Inflammatory macrophage (primary cell): ENCODE results near the gene TAOK2.
"Not testable (repeated sequence)": the region's sequence is repeated elsewhere in the genome, so short reads cannot be mapped to it uniquely, and the experiment has no call there.

Experiments used
- DNase-seq, 2 donors: peaks; one replicate each; pipeline ENCODE4 v3.0.0-alpha.2; 2020 to 2022

The TAOK2 gene

GRCh38 chr16:30004811-30005242, 31.2 kb downstream of the TAOK2 start:
- DNase-seq = no peak

DNA sequence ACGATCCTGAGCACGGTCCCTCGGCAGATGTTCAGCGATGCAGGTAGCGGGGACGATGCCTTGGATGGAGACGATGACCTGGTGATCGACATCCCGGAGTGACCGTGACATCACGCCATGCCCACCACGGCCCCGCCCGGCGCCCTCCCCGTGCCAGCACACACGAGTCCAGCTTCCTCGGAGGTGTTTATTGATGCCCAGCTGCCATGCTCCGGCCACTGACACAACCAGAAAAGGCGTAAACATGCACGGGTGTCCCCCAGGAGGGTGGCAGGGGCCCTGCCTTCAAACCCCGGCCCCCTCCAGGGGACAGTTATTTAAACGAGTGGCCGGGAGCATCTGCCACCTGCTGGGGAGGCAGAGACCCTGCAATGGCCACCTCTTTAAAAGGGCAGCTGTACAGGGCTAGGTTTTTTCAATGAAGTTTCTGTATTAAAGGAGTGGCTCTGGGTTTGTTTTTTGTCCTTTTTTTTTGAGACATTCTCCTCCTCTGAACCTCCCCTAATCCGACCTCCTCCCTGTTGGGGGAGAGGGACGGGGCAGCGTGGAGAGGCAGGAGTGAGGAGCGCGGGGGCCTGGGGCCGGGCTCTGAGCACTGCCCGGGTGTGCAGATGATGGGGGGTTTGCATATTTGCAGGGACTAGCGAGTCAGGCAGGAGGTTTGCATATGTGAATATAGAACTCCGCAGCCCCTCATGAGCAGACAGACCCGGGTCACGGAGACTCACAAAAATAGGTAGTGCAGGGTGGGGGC, 31.9 kb downstream of the TAOK2 start:
- DNase-seq = peak; percentile 36 to 49

DNA sequence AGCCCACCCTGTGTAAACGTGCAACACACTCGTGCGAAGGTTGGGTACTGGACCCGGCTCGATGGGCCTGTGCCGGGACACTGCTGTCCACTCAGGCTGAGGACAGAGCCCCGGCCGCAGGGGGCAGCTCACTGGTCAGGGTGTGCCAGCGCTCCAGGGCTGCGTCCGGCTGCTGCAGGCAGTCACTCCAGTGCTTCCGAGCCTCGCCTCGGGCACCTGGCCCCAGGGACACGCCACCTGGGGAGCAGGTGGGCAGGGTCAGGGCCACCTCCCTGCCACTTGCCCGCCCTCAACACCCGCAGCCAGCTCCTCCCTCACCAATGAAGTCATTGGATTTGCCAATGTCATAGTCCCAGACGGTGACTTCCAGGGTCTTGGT, 32.4 kb downstream of the TAOK2 start:
- DNase-seq = no peak

GRCh38 chr16:30006659-30007377, 33.1 kb downstream of the TAOK2 start:
- DNase-seq = no peak

DNA sequence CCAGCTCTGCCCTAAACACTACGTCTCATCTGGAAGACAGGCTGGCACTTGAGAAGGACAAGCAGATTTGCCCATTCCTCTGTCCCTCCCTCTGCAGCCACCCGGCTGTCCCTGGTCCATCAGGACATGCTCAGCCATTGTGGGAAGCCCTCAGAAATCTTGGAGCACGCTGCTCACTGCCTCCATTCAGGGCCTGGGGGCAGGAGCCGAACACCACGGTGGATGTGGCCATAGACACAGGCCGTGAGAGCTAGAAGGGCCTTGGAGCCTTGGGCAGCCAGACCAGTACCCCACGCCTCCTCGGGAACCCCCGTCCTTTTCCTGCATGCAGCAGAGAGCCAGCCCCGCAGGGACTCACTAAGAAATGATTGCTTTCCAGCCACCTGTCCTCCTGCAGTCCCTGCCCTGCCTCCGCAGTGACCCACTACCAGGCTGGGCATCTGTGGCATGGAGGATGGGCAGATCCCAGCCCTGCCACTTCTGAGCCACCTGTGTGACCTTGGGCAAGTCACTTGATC, 33.8 kb downstream of the TAOK2 start:
- no peak for DNase-seq

- DNase-seq = no peak
These were observed 35.6 kb downstream of the TAOK2 start for GRCh38 chr16:30009085-30009862.

DNA sequence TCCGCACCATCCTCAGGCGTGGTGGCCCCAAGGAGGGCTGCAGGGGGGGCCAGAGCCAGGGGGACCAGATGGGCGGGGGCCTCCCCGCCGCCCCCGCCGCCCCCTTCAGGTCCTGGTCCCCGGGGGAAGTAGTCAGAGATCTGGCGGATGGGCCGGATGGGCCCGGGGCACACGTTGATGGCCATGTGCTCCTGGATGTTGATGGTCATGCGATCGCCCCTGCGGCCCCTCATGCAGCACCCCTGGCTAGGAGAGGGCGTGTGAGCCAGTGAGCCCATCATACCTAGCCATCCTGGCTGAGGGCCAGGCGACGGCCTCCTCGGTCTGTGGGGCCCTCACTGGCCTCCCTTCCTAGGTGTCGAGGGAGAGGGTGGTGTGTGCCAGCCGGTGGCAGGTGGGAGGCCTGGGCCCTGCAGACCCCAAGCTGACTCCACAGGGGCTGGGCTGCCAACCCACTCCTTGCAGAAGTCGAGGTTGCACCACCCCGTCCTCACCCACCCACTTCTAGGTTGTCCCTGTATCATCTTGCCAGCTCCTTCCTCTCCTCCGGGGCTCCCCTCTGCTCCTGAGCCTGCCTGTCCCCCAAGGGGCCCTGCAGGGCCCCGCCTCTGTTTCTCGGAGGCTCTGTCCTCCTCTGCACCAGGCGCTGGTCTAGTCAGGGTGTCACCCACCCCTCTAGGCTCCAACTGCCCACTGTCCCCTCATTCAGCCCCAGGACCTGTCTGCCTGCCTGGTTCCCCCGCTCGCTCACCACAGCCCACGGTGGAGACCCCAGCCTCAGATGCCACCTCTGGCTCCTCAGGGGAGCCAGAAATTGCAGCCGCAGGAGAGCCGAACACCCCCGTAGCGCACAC, 36.5 kb downstream of the TAOK2 start:
- DNase-seq = no peak

DNA sequence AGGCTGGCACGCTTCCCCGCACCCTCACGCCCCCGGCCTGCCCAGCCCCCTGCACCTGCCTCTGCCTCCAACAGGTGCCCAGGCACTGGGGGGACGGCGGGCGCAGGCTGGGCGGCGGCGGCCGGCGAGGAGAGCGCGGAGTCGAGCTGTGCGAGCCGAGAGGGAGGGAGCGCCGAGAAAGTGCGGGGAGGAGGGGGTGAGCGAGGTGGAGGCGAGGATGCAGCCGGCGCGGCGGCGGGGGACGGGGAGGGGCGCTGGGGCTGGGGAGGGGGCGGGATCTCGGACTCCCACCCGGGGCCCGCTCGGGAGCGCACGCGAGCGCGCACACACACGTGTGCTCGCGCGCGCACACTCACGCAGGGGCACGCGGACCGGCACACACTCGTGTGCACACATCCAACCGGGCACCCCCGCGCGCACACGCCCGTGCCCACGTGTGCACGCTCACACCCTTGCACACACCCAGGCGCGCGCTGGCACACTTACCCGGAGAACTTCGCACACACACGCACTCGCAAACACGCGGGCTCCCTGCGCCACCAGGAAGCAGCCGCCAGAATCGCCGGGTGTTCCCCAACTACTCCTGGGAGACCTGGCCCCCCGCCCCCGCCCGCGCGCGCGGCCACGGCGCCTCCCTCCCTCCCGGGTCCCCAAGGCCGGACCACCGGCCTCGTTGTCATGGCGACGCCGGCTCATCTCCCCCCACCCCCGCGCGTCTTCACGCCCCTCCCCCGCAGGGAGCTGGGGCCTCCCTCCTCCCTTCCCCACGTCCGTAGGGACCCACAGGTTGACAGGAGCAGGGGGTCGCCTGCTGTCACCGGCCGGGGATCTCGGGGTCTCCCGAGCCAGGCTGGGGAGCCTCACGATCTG, 37.4 kb downstream of the TAOK2 start, which contains the start of gene DOC2A:
DOC2A (minus strand) TSS at position 184 of the 870 bp plus-strand sequence. CDS start 805 bp downstream, outside the sequence.
- DNase-seq = no peak

DNA sequence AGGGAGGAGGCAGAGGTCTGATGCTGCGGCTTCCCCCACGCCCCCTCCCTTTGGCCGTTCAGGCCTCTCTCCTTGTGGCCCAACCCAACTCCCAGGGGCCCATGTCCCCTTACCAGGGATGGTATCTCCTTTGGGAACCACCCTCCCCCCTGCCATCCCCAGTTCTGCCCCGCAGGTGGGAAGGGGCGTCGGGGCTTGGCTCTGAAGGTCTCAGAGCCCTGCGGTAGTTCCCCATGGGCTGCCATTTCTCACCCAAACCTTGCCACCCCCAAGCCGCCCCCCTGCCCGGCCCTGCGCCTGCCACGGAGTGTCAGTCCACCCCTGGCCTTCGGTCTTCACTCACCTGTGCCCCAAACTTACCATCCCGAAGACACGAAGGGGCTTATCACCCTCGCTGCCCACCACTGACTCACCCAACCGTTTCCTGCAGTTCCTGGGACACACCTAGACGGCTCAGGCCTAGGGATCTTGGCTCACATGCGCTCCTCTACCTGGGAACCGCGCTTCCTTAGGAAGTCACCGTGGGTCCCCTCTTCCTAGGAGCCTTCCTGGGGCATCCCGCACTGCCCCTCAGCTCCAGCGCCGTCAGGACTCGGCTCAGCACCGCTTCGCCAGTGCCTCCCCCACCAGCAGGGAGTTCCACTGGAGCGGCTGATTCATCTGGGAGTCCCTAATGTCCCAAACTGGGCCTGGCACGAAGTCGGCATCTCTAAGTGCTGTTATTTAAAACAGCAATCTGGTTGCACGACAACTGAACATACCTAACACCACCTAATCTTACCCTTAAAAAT, 38.2 kb downstream of the TAOK2 start:
- no peak for DNase-seq

DNA sequence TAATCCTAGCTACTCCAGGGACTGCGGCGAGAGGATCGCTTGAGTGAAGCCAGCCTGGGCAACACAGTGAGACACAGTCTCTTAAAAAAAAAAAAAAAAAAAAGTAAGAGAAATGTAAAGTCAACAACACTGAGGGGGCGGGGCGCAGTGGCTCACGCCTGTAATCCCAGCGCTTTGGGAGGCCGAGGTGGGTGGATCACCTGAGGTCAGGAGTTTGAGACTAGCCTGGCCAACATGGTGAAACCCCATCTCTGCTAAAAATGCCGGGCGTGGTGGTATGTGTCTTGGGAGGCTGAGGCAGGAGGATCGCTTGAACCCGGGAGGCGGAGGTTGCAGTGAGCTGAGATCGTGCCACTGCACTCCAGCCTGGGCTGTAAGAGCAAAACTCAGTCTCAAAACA, 38.9 kb downstream of the TAOK2 start:
- not testable (repeated sequence) for DNase-seq

GRCh38 chr16:30015450-30015849, 41.8 kb downstream of the TAOK2 start:
- not testable (repeated sequence) for DNase-seq

GRCh38 chr16:30016555-30017276, 43.0 kb downstream of the TAOK2 start:
- no peak for DNase-seq

- DNase-seq = no peak
These were observed 43.6 kb downstream of the TAOK2 start for GRCh38 chr16:30017277-30017656.

DNA sequence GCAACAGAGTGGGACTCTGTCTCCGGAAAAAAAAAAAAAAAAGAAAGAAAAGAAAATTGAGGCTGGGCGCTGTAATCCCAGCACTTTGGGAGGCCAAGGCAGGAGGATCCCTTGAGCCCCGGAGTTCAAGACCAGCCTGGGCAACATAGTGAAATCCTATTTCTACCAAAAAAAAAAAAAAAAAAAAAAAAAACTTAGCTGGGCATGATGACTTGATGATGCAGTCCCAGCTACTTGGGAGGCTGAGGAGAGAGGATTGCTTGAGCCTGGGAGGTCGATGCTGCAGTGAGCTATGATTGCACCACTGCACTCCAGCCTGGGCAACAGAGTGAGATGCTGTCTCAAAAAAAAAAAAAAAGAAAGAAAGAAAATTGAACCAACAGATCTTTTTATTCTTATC, 44.3 kb downstream of the TAOK2 start:
- DNase-seq = not testable (repeated sequence)

GRCh38 chr16:30018731-30019158, 45.1 kb downstream of the TAOK2 start:
- DNase-seq = no peak

DNA sequence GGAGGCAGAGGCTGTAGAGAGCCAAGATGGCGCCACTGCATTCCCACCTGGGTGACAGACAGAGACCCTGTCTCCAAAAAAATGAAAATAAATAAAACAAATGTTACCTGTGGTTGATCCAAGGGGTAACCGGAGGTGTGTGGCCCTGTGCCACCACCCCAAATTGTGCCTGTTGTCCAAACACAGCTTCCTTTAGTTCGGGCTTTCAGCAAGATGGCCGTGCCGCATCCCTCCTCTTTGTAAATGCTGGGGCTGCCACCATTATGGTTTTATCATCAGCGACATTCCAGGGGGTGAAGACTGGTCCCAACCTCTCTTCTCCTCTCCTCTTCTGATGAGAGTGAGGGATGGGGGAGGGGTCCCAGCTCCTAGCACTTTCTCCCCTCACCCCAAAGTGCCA, 49.2 kb downstream of the TAOK2 start, which contains the start of gene C16orf92:
C16orf92 (plus strand) TSS at position 312 of the 400 bp plus-strand sequence. CDS start 143 bp downstream, outside the sequence.
- DNase-seq = no peak

DNA sequence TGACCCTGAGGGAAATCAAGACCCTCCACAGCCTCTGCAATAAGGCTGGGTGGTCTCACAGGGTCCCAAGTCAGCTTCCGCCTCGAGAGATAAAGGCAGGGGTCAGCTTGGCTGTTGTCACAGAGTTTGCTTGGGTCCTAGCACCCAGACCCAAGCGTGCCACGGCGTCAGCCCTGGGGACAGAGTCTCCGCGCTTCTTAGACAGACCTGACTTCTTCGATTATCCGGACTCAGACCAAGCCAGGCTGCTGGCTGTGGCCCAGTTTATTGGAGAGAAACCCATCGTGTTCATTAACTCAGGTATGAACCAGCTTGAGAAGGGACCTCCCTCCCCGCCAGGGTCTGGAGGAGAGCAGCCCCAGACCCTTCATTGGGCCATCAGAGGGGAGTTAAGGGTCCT, 49.9 kb downstream of the TAOK2 start:
- no peak for DNase-seq

- DNase-seq = no peak
These were observed 50.8 kb downstream of the TAOK2 start for GRCh38 chr16:30024451-30024850.

DNA sequence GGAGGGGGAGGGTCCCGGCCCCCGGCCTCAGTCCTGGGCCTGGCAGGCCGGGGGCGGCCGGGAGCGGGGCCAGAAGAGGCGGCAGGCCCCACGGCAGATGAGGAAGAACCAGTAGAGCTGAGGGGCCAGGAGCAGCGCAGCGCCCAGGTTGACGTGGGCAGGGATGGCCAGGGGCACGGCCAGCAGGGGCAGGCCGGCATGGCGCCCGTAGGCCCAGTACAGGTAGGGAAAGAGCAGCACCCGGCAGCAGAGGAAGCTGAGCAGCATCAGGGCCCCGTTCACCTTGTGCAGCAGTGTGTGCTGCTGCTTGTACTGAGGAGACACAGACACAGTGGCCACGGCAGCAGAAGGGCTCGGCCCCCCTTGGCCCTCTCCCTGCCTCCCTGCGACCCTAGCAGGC, 51.5 kb downstream of the TAOK2 start:
- no peak for DNase-seq
